WTC11 (cell line): ENCODE results near the gene MRPL20. TPM values are rescaled to one million over a fixed set of nuclear protein-coding genes. Genes with fewer than 3 reads are reported as not detected.
A peak's percentile ranks its signal among the peaks of the same experiment; 100 is the strongest.
"Not testable (repeated sequence)": the region's sequence is repeated elsewhere in the genome, so short reads cannot be mapped to it uniquely, and the experiment has no call there.

Experiments
- ATAC-seq: fragments of 200-7000 bp; cut with Tn5 transposase; 2 replicates; pipeline ENCODE4 v1.10.0; 2021; ENCODE audit warnings: mild to moderate bottlenecking, moderate library complexity
- CTCF ChIA-PET: fragments of 300-600 bp; sonication (Branson Sonifier 250); formaldehyde crosslinking; loops from one replicate; lab custom pipeline; 2021; ENCODE audit warnings: antibody characterized with exemption; lab: Charles Lee
- POLR2A ChIA-PET: fragments of 350-600 bp; sonication (Branson Sonifier 250); formaldehyde crosslinking; loops from one replicate; lab custom pipeline; 2021; ENCODE audit warnings: antibody characterized with exemption; lab: Charles Lee
- DNase-seq: peaks from one replicate; pipeline ENCODE4 v3.0.0; 2021; ENCODE audit warnings: low spot score
- H3K27ac Mint-ChIP-seq: 2 replicates; pipeline ENCODE4 v1.8.0; 2021; ENCODE audit warnings: mixed read lengths
- H3K27me3 Mint-ChIP-seq: 2 replicates; pipeline ENCODE4 v1.8.0; 2021; ENCODE audit warnings: low read depth, mild to moderate bottlenecking, moderate library complexity, mixed read lengths
- H3K36me3 Mint-ChIP-seq: 2 replicates; pipeline ENCODE4 v1.8.0; 2021; ENCODE audit warnings: mixed read lengths
- H3K4me1 Mint-ChIP-seq: 2 replicates; pipeline ENCODE4 v1.8.0; 2022; ENCODE audit warnings: mixed read lengths
- H3K4me3 Mint-ChIP-seq: 2 replicates; pipeline ENCODE4 v1.8.0; 2021; ENCODE audit warnings: mild to moderate bottlenecking, moderate library complexity, mixed read lengths
- H3K9me3 Mint-ChIP-seq: 2 replicates; pipeline ENCODE4 v1.8.0; 2021; ENCODE audit warnings: mixed read lengths
- CREB1 ChIP-seq: sonication (generic); formaldehyde crosslinking; IDR thresholded peaks from 2 replicates; pipeline ENCODE4 v1.8.0; 2023; ENCODE audit warnings: mild to moderate bottlenecking, missing genetic modification reagents
- ETV6 ChIP-seq: sonication (generic); formaldehyde crosslinking; IDR thresholded peaks from 2 replicates; pipeline ENCODE4 v1.8.1; 2022; ENCODE audit warnings: mild to moderate bottlenecking, missing genetic modification reagents
- GTF2I ChIP-seq: fragments of 250-450 bp; sonication (Bioruptor Pico); conservative IDR thresholded peaks from 2 replicates; pipeline ENCODE4 v1.4.0; 2021; ENCODE audit warnings: mild to moderate bottlenecking
- JAZF1 ChIP-seq: fragments of 250-450 bp; sonication (Bioruptor Pico); IDR thresholded peaks from 2 replicates; pipeline ENCODE4 v1.9.0; 2021; ENCODE audit warnings: moderate library complexity, mild to moderate bottlenecking, inconsistent platforms
- MXD4 ChIP-seq: fragments of 250-450 bp; sonication (Bioruptor Pico); IDR thresholded peaks from 2 replicates; pipeline ENCODE4 v1.8.0; 2021; ENCODE audit warnings: mild to moderate bottlenecking, moderate library complexity, borderline replicate concordance
- NFATC4 ChIP-seq: fragments of 250-450 bp; sonication (Bioruptor Pico); IDR thresholded peaks from 2 replicates; pipeline ENCODE4 v1.9.0; 2021; ENCODE audit warnings: mild to moderate bottlenecking
- NFE2L1 ChIP-seq: sonication (generic); formaldehyde crosslinking; IDR thresholded peaks from 2 replicates; pipeline ENCODE4 v1.8.1; 2023; ENCODE audit warnings: missing genetic modification reagents
- PRRX2 ChIP-seq: fragments of 250-450 bp; sonication (Bioruptor Pico); IDR thresholded peaks from 2 replicates; pipeline ENCODE4 v1.8.0; 2021; ENCODE audit warnings: mild to moderate bottlenecking
- TEAD1 ChIP-seq: sonication (generic); formaldehyde crosslinking; IDR thresholded peaks from 2 replicates; pipeline ENCODE4 v1.8.0; 2022; ENCODE audit warnings: mild to moderate bottlenecking, missing genetic modification reagents
- ZNF138 ChIP-seq: sonication (generic); formaldehyde crosslinking; conservative IDR thresholded peaks from 2 replicates; pipeline ENCODE4 v1.8.1; 2022; ENCODE audit warnings: mild to moderate bottlenecking, moderate library complexity, missing genetic modification reagents
- ZNF219 ChIP-seq: sonication (generic); formaldehyde crosslinking; IDR thresholded peaks from 2 replicates; pipeline ENCODE4 v1.8.0; 2023; ENCODE audit warnings: missing genetic modification reagents, mild to moderate bottlenecking, borderline replicate concordance
- ZNF263 ChIP-seq: sonication (generic); formaldehyde crosslinking; IDR thresholded peaks from 2 replicates; pipeline ENCODE4 v1.8.1; 2022; ENCODE audit warnings: low read depth, mild to moderate bottlenecking, moderate library complexity, missing genetic modification reagents
- ZNF671 ChIP-seq: fragments of 250-450 bp; sonication (Bioruptor Pico); IDR thresholded peaks from 2 replicates; pipeline ENCODE4 v1.8.0; 2021; ENCODE audit warnings: mild to moderate bottlenecking
- total RNA-seq: library from RNA; stranded (reverse); gene quantifications from 3 replicates; pipeline ENCODE4 v1.2.3, GENCODE V29; 2021
- TF ChIP-seq, protein P1 (sequence below): fragments of 200-600 bp; IDR thresholded peaks from 2 replicates; pipeline ENCODE4 v1.8.0; 2022; ENCODE audit warnings: antibody characterized with exemption
- TF ChIP-seq, protein P2 (sequence below): fragments of 250-450 bp; sonication (Bioruptor Pico); IDR thresholded peaks from 2 replicates; pipeline ENCODE4 v2.1.2; 2022; ENCODE audit warnings: mild to moderate bottlenecking, moderate library complexity
- TF ChIP-seq, protein P3 (sequence below): sonication (generic); formaldehyde crosslinking; IDR thresholded peaks from 2 replicates; pipeline ENCODE4 v1.8.1; 2022; ENCODE audit warnings: low read depth, missing genetic modification reagents, borderline replicate concordance
- TF ChIP-seq, protein P4 (sequence below): sonication (generic); formaldehyde crosslinking; IDR thresholded peaks from 2 replicates; pipeline ENCODE4 v1.8.1; 2022; ENCODE audit warnings: missing genetic modification reagents, borderline replicate concordance
- TF ChIP-seq, protein P5 (sequence below): sonication (generic); formaldehyde crosslinking; IDR thresholded peaks from 2 replicates; pipeline ENCODE4 v1.8.1; 2022; ENCODE audit warnings: mild to moderate bottlenecking, moderate library complexity, missing genetic modification reagents

The MRPL20 gene
- total RNA-seq, 1 experiment from 2014 or later, result 156 TPM

DNA sequence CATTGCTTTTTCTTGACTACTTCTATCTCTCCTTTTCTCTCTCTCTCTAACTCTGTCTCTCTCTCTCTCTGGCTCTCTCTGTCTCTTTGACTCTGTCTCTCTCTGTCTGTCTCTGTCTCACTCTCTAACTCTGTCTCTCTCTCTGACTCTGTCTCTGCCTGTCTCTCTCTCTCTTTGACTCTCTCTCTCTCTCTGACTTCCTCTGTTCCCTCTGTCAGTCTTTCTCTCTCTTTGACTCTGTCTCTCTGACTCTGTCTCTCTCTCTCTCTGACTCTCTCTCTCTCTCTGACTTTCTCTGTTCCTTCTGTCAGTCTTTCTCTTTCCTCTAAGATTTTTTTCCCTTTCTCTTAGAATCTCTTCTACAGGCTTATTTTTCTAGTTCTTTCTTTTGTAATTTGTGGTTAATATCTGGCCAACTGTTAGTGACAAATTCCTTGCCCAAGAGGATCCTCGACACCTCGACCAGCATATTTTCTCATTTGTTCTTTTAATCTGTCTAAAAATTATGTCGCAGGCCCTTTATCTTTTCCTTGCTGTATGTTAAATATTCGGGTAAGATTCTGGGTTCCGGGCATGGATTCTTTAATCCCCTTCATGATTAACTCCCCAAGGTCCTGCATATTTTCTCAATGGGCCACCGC is 42.1 kb upstream of the MRPL20 start, which contains the start of gene ATAD3C (continued):
- TF ChIP-seq ZNF671 (CRISPR knock-in tag), result no peak
- TF ChIP-seq JAZF1 (CRISPR knock-in tag), result no peak
- TF ChIP-seq, protein P1, sequence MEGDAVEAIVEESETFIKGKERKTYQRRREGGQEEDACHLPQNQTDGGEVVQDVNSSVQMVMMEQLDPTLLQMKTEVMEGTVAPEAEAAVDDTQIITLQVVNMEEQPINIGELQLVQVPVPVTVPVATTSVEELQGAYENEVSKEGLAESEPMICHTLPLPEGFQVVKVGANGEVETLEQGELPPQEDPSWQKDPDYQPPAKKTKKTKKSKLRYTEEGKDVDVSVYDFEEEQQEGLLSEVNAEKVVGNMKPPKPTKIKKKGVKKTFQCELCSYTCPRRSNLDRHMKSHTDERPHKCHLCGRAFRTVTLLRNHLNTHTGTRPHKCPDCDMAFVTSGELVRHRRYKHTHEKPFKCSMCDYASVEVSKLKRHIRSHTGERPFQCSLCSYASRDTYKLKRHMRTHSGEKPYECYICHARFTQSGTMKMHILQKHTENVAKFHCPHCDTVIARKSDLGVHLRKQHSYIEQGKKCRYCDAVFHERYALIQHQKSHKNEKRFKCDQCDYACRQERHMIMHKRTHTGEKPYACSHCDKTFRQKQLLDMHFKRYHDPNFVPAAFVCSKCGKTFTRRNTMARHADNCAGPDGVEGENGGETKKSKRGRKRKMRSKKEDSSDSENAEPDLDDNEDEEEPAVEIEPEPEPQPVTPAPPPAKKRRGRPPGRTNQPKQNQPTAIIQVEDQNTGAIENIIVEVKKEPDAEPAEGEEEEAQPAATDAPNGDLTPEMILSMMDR, result no peak
- no peak for TF ChIP-seq NFE2L1 (CRISPR knock-in tag)

DNA sequence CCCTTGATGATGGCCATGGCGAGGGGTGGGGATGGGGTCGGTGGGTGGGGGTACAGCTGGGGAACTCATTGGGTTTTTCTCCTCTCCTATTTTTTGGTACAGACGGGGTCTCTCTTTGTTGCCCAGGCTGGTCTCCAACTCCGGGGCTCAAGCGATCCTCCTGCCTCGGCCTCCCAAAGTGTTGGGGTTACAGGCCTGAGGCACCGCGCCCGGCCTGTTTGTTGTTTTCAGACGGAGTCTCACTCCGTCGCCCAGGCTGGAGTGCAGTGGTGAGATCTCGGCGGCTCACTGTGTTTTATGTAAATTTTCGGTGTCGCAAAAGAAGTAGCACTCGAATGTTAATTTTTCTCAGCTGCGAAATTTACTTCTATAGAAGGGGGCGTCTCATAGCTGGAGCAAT is 39.5 kb upstream of the MRPL20 start:
- H3K4me3 Mint-ChIP-seq, POLR2A ChIA-PET, ATAC-seq, H3K4me1 Mint-ChIP-seq, CTCF ChIA-PET, H3K9me3 Mint-ChIP-seq, DNase-seq, H3K27ac Mint-ChIP-seq, H3K27me3 Mint-ChIP-seq, H3K36me3 Mint-ChIP-seq: not testable (repeated sequence)

DNA sequence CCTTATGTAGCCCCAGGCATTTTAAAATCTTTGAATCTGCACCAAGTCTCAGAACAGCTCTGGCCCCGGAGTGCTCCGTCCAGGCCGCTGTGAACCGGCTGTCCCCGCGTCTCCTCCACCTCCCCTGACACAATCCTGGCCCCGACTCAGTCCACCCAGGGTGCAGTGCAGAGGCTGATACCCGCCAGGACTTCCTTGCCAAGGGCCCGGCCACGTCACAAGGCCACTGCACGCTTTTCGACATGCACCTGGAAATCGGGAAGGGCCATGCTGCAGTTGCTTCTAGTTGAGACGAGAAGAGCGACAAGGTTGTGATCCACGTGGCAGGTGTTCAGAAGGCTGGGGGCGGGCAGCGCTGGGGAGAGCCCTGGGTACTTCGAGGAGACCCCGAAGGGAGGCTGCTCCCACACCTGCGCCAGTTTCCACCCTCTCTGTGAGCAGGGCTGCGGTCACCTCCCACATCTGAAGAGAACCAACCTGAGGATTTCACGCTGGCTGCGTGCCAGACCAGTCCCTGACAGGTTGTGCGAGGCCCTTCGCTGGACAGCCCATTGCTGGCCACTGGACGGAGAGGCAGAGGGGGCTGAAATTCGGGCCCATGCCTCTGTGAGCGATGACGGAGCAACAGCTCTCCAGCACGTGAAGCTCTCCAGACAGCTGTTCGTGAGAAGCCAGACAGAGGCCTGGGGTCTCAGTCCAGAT is 35.1 kb upstream of the MRPL20 start:
- TF ChIP-seq, protein P2, sequence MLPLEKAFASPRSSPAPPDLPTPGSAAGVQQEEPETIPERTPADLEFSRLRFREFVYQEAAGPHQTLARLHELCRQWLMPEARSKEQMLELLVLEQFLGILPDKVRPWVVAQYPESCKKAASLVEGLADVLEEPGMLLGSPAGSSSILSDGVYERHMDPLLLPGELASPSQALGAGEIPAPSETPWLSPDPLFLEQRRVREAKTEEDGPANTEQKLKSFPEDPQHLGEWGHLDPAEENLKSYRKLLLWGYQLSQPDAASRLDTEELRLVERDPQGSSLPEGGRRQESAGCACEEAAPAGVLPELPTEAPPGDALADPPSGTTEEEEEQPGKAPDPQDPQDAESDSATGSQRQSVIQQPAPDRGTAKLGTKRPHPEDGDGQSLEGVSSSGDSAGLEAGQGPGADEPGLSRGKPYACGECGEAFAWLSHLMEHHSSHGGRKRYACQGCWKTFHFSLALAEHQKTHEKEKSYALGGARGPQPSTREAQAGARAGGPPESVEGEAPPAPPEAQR (CRISPR knock-in tag), result no peak
- TF ChIP-seq ZNF219 (CRISPR knock-in tag), result no peak
- no peak for TF ChIP-seq GTF2I (CRISPR knock-in tag)
- no peak for TF ChIP-seq PRRX2
- TF ChIP-seq MXD4 (CRISPR knock-in tag), result no peak
- TF ChIP-seq, protein P3, sequence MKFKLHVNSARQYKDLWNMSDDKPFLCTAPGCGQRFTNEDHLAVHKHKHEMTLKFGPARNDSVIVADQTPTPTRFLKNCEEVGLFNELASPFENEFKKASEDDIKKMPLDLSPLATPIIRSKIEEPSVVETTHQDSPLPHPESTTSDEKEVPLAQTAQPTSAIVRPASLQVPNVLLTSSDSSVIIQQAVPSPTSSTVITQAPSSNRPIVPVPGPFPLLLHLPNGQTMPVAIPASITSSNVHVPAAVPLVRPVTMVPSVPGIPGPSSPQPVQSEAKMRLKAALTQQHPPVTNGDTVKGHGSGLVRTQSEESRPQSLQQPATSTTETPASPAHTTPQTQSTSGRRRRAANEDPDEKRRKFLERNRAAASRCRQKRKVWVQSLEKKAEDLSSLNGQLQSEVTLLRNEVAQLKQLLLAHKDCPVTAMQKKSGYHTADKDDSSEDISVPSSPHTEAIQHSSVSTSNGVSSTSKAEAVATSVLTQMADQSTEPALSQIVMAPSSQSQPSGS (CRISPR knock-in tag), result no peak
- TF ChIP-seq ZNF263, result 0 out of 2 replicates have a peak, but pooled peaks have one; percentile 28
- TF ChIP-seq CREB1 (CRISPR knock-in tag), result no peak
- ATAC-seq, result no peak
- Mint-ChIP-seq H3K27me3 (no peaks in the 10 kb centered on the region; the same call in 1 of the 2 replicates), H3K9me3 (no peaks in the 10 kb centered on the region), H3K27ac (no peak overlapping the region), H3K4me3 (no peak overlapping the region), H3K4me1 (0 out of 2 replicates have a peak, but pooled peaks cover 3% of the 10 kb centered on the region), H3K36me3 (no peaks in the 10 kb centered on the region)
- no peak for DNase-seq
- POLR2A ChIA-PET, result no interaction called here
- CTCF ChIA-PET, result interaction anchor here (0.9 to 1.9 kb wide), 4 partner anchors 12 to 47 kb away, joined by 3 to 11 read pairs (median 6); partner anchors contain the start of gene CCNL2

DNA sequence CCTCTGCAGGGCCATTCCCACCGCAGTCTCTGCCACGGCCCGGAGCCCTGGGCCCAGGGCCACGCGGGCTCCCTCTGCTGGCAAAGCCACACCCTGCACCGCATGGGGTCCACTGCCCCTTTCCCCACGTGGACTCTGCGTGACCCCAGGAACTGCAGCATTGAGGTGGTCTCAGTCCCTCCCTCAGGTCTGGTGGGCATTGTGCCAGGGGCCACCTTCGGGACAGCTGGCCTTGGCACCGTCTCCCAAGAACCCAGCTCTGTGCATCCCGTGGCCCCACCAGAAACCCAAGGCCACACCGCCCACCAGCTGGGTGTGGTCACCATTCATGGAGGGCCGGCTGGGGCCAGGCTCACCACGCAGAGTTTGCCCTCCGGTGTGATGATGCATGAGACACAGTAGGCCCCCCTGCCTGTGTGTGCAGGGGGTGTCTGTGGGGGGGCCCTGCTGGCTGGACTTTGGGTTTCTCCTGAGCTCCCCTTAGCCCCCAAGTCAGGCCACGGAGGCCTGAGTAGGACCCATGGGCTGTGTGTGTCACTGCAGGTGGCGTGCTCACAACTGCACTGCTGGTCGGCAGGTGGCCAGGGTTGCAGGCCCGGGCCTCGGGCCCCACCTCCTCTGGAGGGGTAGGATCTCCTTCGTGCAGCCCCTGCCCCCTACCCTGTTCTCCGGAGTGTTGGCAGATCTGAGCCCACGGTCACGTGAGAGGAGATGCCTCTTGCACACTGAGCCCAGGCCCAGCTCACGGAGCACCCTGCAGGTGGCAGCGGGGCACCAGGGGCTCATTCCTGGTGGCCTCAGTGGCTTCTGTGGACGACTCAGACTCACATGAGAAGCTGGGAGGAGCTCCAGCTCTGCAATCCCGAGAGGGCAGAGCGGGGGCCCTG is 34.2 kb upstream of the MRPL20 start:
- DNase-seq, result peak; percentile 71
- no peaks in the 10 kb centered on the region for H3K9me3 Mint-ChIP-seq
- H3K27ac Mint-ChIP-seq, result no peak overlapping the region
- peaks cover 5% of the 10 kb centered on the region; the same call in 1 of the 2 replicates for H3K4me1 Mint-ChIP-seq
- peak; percentile 75 for ATAC-seq
- peaks cover 2% of the 10 kb centered on the region for H3K27me3 Mint-ChIP-seq
- no peaks in the 10 kb centered on the region for H3K36me3 Mint-ChIP-seq
- ChIA-PET POLR2A (interaction anchor here (1.1 kb wide), 1 partner anchor 9 kb away, joined by 5 read pairs; no protein-coding TSS in a partner anchor), CTCF (interaction anchor here (0.7 to 1.9 kb wide), 16 partner anchors 9 to 94 kb away, joined by 3 to 11 read pairs (median 4); partner anchors contain the start of genes CCNL2 and MRPL20)
- H3K4me3 Mint-ChIP-seq, result no peak overlapping the region
- no peak for TF ChIP-seq ETV6
- TF ChIP-seq NFE2L1 (CRISPR knock-in tag), result no peak
- TF ChIP-seq GTF2I (CRISPR knock-in tag), result no peak
- no peak for TF ChIP-seq NFATC4
- no peak for TF ChIP-seq ZNF138 (CRISPR knock-in tag)
- TF ChIP-seq TEAD1, result no peak
- TF ChIP-seq, protein P4, sequence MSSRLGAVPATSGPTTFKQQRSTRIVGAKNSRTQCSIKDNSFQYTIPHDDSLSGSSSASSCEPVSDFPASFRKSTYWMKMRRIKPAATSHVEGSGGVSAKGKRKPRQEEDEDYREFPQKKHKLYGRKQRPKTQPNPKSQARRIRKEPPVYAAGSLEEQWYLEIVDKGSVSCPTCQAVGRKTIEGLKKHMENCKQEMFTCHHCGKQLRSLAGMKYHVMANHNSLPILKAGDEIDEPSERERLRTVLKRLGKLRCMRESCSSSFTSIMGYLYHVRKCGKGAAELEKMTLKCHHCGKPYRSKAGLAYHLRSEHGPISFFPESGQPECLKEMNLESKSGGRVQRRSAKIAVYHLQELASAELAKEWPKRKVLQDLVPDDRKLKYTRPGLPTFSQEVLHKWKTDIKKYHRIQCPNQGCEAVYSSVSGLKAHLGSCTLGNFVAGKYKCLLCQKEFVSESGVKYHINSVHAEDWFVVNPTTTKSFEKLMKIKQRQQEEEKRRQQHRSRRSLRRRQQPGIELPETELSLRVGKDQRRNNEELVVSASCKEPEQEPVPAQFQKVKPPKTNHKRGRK (CRISPR knock-in tag), result no peak
- TF ChIP-seq, protein P5, sequence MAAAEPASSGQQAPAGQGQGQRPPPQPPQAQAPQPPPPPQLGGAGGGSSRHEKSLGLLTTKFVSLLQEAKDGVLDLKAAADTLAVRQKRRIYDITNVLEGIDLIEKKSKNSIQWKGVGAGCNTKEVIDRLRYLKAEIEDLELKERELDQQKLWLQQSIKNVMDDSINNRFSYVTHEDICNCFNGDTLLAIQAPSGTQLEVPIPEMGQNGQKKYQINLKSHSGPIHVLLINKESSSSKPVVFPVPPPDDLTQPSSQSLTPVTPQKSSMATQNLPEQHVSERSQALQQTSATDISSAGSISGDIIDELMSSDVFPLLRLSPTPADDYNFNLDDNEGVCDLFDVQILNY (CRISPR knock-in tag), result peak; percentile 23; the same call in 1 of the 2 replicates
